Prostate gland (tissue), 2 donors: ENCODE results near the gene CNTLN. TPM values are rescaled to one million over a fixed set of nuclear protein-coding genes. Genes with fewer than 3 reads are reported as not detected.
A peak's percentile ranks its signal among the peaks of the same experiment; 100 is the strongest.

Experiments
- DNase-seq: peaks from one replicate; pipeline ENCODE4 v3.0.0-alpha.2; 2019; ENCODE audit warnings: low spot score
- H3K27ac ChIP-seq, 2 donors: fragments of 200-600 bp; sonication (generic); 2 replicates each; pipeline ENCODE4 v1.5.1; 2017 to 2019
- H3K27me3 ChIP-seq: fragments of 200-600 bp; sonication (generic); replicated peaks from 2 replicates; pipeline ENCODE4 v1.5.1; 2019; ENCODE audit not compliant: insufficient read depth
- H3K36me3 ChIP-seq, 2 donors: fragments of 200-600 bp; sonication (generic); 1 replicate in 1 of 2; 2 replicates in 1 of 2; pipeline versions ENCODE4 v1.5.1 to v1.8.1; 2017 to 2019
- H3K4me1 ChIP-seq: fragments of 200-600 bp; sonication (generic); replicated peaks from 2 replicates; pipeline ENCODE4 v1.5.1; 2019
- H3K4me3 ChIP-seq, 2 donors: fragments of 200-600 bp; sonication (generic); 2 replicates each; pipeline ENCODE4 v1.5.1; 2017 to 2019
- H3K9me3 ChIP-seq: fragments of 200-600 bp; sonication (generic); 2 replicates; pipeline ENCODE4 v1.5.1; 2017
- POLR2A ChIP-seq: fragments of 450-650 bp; IDR thresholded peaks from one replicate; pipeline ENCODE4 v1.6.1; 2016; ENCODE audit warnings: antibody characterized with exemption, mild to moderate bottlenecking
- POLR2AphosphoS5 ChIP-seq: sonication (generic); formaldehyde crosslinking; IDR thresholded peaks from one replicate; pipeline ENCODE4 v1.6.1; 2017; ENCODE audit warnings: antibody characterized with exemption
- WGBS: methylation state at CpG from one replicate; pipeline ENCODE4 v1.1.5; 2018; 5-methylcytosine and 5-hydroxymethylcytosine counted together
- intact Hi-C: fragments of 100-400 bp; cut with DNase I; formaldehyde crosslinking; loops from one replicate; pipeline ENCODE4 v1.14.2; 2022
- total RNA-seq, 2 donors: library from RNA; depleted of rRNA; stranded (reverse); fragments of >200 nt; gene quantifications; one replicate each; pipeline ENCODE4 v1.1.0, GENCODE V29; 2016
- TF ChIP-seq, protein P1 (sequence below), 4 experiments: fragments of 200-600 bp in 2 of 4; fragments of 450-650 bp in 2 of 4; sonication (generic) in 2 of 4; IDR thresholded peaks; 1 replicate in 3 of 4; 2 replicates in 1 of 4; pipeline ENCODE4 v1.5.1; 2016 to 2019; ENCODE audit warnings: antibody characterized with exemption in 4 of 4, mild to moderate bottlenecking in 2 of 4, moderate library complexity in 2 of 4

The CNTLN gene
- total RNA-seq, 2 donors from 2014 or later, result 4.1 to 12.9 TPM

DNA sequence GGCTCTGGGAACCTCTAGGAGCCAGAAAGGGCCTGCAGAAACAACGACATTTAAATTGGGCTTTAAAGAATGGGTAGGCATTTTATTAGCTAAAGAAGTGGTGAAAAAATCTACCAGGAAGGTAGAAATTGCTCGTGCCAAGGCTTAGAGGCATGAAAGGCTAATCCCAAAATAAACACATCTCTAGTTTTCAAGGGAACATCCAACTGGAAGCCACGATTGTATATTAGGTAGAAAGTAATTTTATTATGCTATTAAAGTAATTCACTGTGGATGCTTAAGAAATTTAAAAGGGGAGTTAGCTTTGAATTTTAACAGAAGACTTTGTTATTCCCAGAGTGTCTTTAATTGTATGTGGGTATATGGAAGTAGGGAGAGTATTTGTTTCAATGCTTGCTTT is 17.5 kb upstream of the CNTLN start:
- Histone ChIP-seq H3K27me3 (no peaks in the 10 kb centered on the region), H3K4me3 (no peak overlapping the region), H3K4me1 (no peaks in the 10 kb centered on the region), H3K9me3 (no peaks in the 10 kb centered on the region), H3K36me3 (no peaks in the 10 kb centered on the region), H3K27ac (no peak overlapping the region)
- DNase-seq, result peak; percentile 13
- intact Hi-C loops, result loop anchor here (5.0 kb wide), 1 partner anchor 345 kb away; no protein-coding TSS in a partner anchor
- WGBS, result 10% methylated on average over 3 of the region's 3 CpGs
- TF ChIP-seq POLR2AphosphoS5, result peak; percentile 44
- TF ChIP-seq, protein P1, sequence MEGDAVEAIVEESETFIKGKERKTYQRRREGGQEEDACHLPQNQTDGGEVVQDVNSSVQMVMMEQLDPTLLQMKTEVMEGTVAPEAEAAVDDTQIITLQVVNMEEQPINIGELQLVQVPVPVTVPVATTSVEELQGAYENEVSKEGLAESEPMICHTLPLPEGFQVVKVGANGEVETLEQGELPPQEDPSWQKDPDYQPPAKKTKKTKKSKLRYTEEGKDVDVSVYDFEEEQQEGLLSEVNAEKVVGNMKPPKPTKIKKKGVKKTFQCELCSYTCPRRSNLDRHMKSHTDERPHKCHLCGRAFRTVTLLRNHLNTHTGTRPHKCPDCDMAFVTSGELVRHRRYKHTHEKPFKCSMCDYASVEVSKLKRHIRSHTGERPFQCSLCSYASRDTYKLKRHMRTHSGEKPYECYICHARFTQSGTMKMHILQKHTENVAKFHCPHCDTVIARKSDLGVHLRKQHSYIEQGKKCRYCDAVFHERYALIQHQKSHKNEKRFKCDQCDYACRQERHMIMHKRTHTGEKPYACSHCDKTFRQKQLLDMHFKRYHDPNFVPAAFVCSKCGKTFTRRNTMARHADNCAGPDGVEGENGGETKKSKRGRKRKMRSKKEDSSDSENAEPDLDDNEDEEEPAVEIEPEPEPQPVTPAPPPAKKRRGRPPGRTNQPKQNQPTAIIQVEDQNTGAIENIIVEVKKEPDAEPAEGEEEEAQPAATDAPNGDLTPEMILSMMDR (IDR thresholded peaks at IDR 0.05), result no peak

GRCh38 chr9:17120203-17120602 is 14.6 kb upstream of the CNTLN start:
- no peaks in the 10 kb centered on the region for H3K4me1 ChIP-seq
- no peak for DNase-seq
- H3K27ac ChIP-seq, result no peak overlapping the region
- no peaks in the 10 kb centered on the region for H3K36me3 ChIP-seq
- H3K4me3 ChIP-seq, result no peak overlapping the region
- 85% methylated on average over 1 of the region's 1 CpG for WGBS
- intact Hi-C loops, result no loop called here
- TF ChIP-seq, protein P1 (IDR thresholded peaks at IDR 0.05), result no peak
- TF ChIP-seq POLR2AphosphoS5, result no peak
- no peaks in the 10 kb centered on the region for H3K9me3 ChIP-seq
- no peaks in the 10 kb centered on the region for H3K27me3 ChIP-seq

GRCh38 chr9:17121264-17121663 is 13.6 kb upstream of the CNTLN start:
- no peaks in the 10 kb centered on the region for H3K4me1 ChIP-seq
- TF ChIP-seq POLR2AphosphoS5 (no peak), POLR2A (no peak)
- TF ChIP-seq, protein P1 (IDR thresholded peaks at IDR 0.05), result no peak
- H3K4me3 ChIP-seq, result no peak overlapping the region
- no peaks in the 10 kb centered on the region for H3K9me3 ChIP-seq
- H3K36me3 ChIP-seq, result no peaks in the 10 kb centered on the region
- H3K27ac ChIP-seq, result no peak overlapping the region
- intact Hi-C loops, result no loop called here
- DNase-seq, result no peak
- H3K27me3 ChIP-seq, result no peaks in the 10 kb centered on the region
- WGBS, result 89% methylated on average over 2 of the region's 2 CpGs

- no peak for DNase-seq
- H3K27me3 ChIP-seq, result no peaks in the 10 kb centered on the region
- H3K36me3 ChIP-seq, result no peaks in the 10 kb centered on the region
- H3K4me3 ChIP-seq, result no peak overlapping the region
- TF ChIP-seq POLR2A (no peak), POLR2AphosphoS5 (no peak)
- TF ChIP-seq, protein P1 (IDR thresholded peaks at IDR 0.05), result no peak
- 89% methylated on average over 4 of the region's 4 CpGs for WGBS
- no peaks in the 10 kb centered on the region for H3K9me3 ChIP-seq
- H3K27ac ChIP-seq, result no peak overlapping the region
- intact Hi-C loops, result no loop called here
- no peaks in the 10 kb centered on the region for H3K4me1 ChIP-seq
Measured at GRCh38 chr9:17130291-17130690, 4.5 kb upstream of the CNTLN start.

DNA sequence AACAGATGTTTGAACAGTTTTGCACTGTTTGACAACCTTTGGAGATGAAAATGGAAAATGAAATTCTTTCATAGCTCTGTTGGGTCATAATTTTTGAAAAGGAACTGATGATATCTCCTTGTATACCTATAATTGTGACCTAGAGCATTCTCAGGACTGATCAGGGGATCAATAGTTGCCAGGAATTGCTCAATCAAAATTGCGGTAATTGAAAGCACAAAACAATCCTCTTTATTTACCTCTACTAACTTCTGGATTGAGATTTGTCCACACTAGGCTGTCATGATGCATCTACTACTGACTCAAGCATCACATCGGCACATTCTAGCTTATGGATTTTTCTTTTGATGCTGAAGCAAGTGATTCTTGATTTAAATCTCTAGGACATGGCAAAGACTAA is 4.1 kb upstream of the CNTLN start:
- H3K4me3 ChIP-seq, result no peak overlapping the region
- WGBS, result 95% methylated on average over 2 of the region's 2 CpGs
- H3K27ac ChIP-seq, result no peak overlapping the region
- H3K4me1 ChIP-seq, result no peaks in the 10 kb centered on the region
- TF ChIP-seq POLR2A (no peak), POLR2AphosphoS5 (no peak)
- TF ChIP-seq, protein P1 (IDR thresholded peaks at IDR 0.05), result no peak
- H3K27me3 ChIP-seq, result no peaks in the 10 kb centered on the region
- intact Hi-C loops, result no loop called here
- no peaks in the 10 kb centered on the region for H3K36me3 ChIP-seq
- DNase-seq, result no peak
- no peaks in the 10 kb centered on the region for H3K9me3 ChIP-seq
